ENCODE data around the gene MTLN. TPM values are rescaled to one million over a fixed set of nuclear protein-coding genes. Genes with fewer than 3 reads are reported as not detected.

Gene MTLN, protein sequence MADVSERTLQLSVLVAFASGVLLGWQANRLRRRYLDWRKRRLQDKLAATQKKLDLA
- 12.9 and 23.7 TPM in 2 replicates for total RNA-seq

DNA sequence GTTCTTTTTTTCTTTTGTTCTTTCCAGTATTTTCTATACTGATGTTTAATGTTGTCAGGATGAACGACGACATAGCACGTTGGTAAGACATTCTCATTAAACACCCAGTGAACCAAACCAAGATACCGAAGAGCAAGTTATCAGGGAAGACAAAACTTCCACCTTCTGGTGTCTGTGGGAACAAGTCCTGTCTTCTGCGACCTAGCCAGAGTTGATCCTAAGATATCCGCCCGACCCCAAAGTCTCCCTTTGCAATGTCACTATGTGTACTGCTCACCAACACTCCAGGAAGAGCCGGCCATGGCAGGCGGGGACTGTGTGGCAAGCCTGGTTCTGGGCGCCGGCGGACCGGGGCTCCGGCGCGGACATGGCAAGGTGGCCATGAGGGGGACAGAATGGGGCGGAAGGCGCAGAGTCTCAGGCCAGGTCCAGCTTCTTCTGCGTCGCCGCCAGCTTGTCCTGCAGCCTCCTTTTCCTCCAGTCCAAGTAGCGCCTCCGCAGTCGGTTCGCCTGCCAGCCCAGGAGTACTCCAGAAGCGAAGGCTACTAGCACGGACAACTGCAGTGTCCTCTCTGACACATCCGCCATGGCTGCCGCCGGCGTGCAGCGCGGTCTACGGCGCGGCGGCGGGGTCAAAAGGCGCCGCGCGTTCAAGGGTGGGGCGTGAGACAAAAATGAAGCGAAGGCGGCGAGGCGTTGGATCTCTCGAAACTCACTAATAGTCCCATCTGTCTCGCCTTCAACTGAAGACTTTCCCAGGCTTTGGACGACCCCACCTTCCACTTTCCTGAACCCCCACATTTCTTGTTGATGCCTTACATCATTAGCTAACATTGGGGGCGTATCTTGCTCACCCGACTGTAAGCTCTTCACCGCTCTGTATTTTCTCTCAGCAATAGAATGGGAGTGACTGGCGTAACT, at the start of gene MTLN:
TSS of gene MTLN (minus strand) at position 610 of the 921 bp plus-strand sequence. CDS start at position 588, 22 bp downstream.

DNA sequence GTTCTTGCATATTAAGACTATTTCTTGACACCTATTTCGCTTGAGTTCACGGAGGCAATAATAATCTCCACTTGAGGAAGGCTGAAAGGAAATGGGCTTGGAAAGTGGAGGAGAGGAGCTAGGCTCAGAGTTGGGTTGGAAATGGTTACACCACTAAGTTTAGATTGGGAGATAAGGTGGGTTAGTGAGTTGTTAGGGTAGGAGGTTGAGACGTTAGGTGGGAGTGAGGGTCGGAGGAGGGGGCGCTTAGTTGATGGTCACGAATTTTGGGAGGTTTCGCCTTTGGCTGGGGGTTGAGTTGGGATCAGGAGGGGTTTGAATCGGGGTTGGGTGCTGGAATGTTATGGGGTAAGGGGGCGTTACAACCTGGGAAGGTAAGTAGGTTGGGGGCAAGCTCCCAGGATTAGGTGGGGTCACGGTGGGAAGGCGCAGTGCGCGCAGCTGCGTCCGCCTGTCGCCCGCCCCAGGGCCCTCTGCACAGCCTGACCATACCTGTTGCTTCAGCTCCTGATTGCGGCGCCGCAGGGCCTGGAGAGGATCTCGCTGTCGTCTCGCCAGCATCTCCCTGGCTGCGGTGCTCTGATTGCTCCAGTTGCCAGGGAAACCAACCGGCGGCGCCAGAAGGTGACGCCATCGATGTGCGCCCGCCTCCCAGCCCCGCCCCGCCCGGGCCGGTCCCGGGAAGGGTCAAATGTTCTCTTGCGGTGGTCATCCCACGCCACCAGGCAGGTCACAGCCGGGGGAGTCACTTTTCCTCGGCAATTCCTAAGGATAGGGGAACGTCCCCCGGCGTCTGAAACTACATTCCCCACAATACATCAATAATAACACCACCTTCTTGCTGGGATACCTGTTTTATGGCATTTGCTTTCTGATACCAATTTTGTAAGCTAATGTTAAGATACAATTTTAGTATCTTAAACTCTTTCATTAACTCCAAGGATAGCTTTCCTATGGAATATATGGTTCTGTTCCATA, 7.7 kb downstream of the MTLN start, which contains the start of gene NPHP1:
TSS of gene NPHP1 (minus strand) at position 606 of the 978 bp plus-strand sequence. CDS start at position 561, 45 bp downstream.

Other genes starting within 250 kb of the MTLN start
- gene MALL, start 96.7 kb downstream of the MTLN start, total RNA-seq, result 2.1 and 3.4 TPM in 2 replicates
- gene NPHP1, start 7.5 kb downstream of the MTLN start, total RNA-seq, result 4.4 and 6.0 TPM in 2 replicates